H1 (cell line): ENCODE measurements around the gene GADD45GIP1. TPM values are rescaled to one million over a fixed set of nuclear protein-coding genes. Genes with fewer than 3 reads are reported as not detected.

ENCODE experiments used
- CTCF ChIA-PET: fragments of 300-600 bp; sonication (Branson Sonifier 250); formaldehyde crosslinking; loops from one replicate; lab custom pipeline; 2021; ENCODE audit not compliant: partially characterized antibody; lab: Charles Lee
- POLR2A ChIA-PET: fragments of 300-600 bp; sonication (Branson Sonifier 250); formaldehyde crosslinking; loops from one replicate; lab custom pipeline; 2021; ENCODE audit warnings: inconsistent platforms; ENCODE audit not compliant: partially characterized antibody; lab: Charles Lee
- DNase-seq, 2 experiments: peaks; one replicate each; pipeline versions ENCODE4 v3.0.0 to v3.0.0-alpha.2; 2010 to 2022; ENCODE audit warnings: low spot score in 2 of 2, low read depth in 1 of 2, mixed read lengths in 1 of 2
- FAIRE-seq: peaks from 2 replicates; lab custom pipeline; 2011; peaks lifted over from hg19 to GRCh38; lab: Jason Lieb, UNC
- H2AFZ ChIP-seq: 2 replicates; pipeline ENCODE4 v1.8.1; 2012; ENCODE audit warnings: low read length, inconsistent platforms
- H2AK5ac ChIP-seq: 2 replicates; pipeline ENCODE4 v1.6.1; 2013; ENCODE audit warnings: low read depth, low read length
- H2BK120ac ChIP-seq: replicated peaks from 2 replicates; pipeline ENCODE3; 2013; ENCODE audit warnings: low read depth, low read length, inconsistent platforms
- H2BK12ac ChIP-seq: 2 replicates; pipeline ENCODE4 v1.6.1; 2013; ENCODE audit warnings: low read depth, low read length
- H2BK15ac ChIP-seq: 2 replicates; pipeline ENCODE4 v1.6.1; 2013; ENCODE audit warnings: low read length
- H2BK20ac ChIP-seq: 2 replicates; pipeline ENCODE4 v1.6.1; 2013; ENCODE audit warnings: low read length
- H2BK5ac ChIP-seq: 2 replicates; pipeline ENCODE4 v1.6.1; 2013; ENCODE audit warnings: low read depth, low read length
- H3K14ac ChIP-seq: 2 replicates; pipeline ENCODE4 v1.6.1; 2013; ENCODE audit warnings: inconsistent platforms; ENCODE audit not compliant: insufficient read length
- H3K18ac ChIP-seq: 2 replicates; pipeline ENCODE4 v1.6.1; 2013; ENCODE audit warnings: low read length; ENCODE audit errors: extremely low read depth
- H3K23ac ChIP-seq: 2 replicates; pipeline ENCODE4 v1.6.1; 2013; ENCODE audit warnings: inconsistent platforms; ENCODE audit not compliant: insufficient read length
- H3K23me2 ChIP-seq: 2 replicates; pipeline ENCODE4 v1.6.1; 2013; ENCODE audit warnings: low read depth, low read length
- H3K27ac ChIP-seq: 2 replicates; pipeline ENCODE4 v1.6.1; 2011; ENCODE audit warnings: low read depth, low read length, inconsistent platforms
- H3K27me3 ChIP-seq, 4 experiments: replicated peaks in 1 of 4; 1 replicate in 1 of 4; 2 replicates in 3 of 4; pipeline versions ENCODE4 v1.6.1 to v1.8.1; 2011 to 2013; ENCODE audit warnings: low read length in 3 of 4, mild to moderate bottlenecking in 3 of 4, inconsistent platforms in 2 of 4, mixed read lengths in 2 of 4, moderate library complexity in 1 of 4; ENCODE audit not compliant: control insufficient read depth in 3 of 4, insufficient read depth in 3 of 4; ENCODE audit errors: extremely low read depth in 1 of 4
- H3K36me3 ChIP-seq, 4 experiments: 2 replicates each; pipeline versions ENCODE4 v1.6.1 to v1.8.1; 2011 to 2013; ENCODE audit warnings: mild to moderate bottlenecking in 4 of 4, low read length in 3 of 4, moderate library complexity in 2 of 4, control low read depth in 1 of 4, inconsistent platforms in 1 of 4; ENCODE audit not compliant: insufficient read depth in 4 of 4, control insufficient read depth in 2 of 4
- H3K4ac ChIP-seq: replicated peaks from 2 replicates; pipeline ENCODE3; 2013; ENCODE audit warnings: low read length, low read depth, mixed read lengths, inconsistent platforms; ENCODE audit not compliant: insufficient read length
- H3K4me1 ChIP-seq, 4 experiments: replicated peaks in 1 of 4; 1 replicate in 1 of 4; 2 replicates in 3 of 4; pipeline versions ENCODE4 v1.6.1 to v1.8.1; 2011 to 2013; ENCODE audit warnings: low read length in 3 of 4, inconsistent platforms in 2 of 4, mixed read lengths in 1 of 4; ENCODE audit not compliant: insufficient read depth in 4 of 4, control insufficient read depth in 3 of 4
- H3K4me2 ChIP-seq, 2 experiments: 2 replicates each; pipeline versions ENCODE4 v1.6.1 to v1.8.1; 2011 to 2013; ENCODE audit warnings: low read depth in 2 of 2, low read length in 2 of 2, control low read depth in 1 of 2, inconsistent platforms in 1 of 2, mild to moderate bottlenecking in 1 of 2; ENCODE audit not compliant: insufficient read depth in 1 of 2
- H3K4me3 ChIP-seq, 4 experiments: fragments of 200-600, 300-600 bp in 1 of 4; sonication (generic), shearing (Covaris generic), sonication (Bioruptor Twin) in 1 of 4; 2 replicates each; pipeline versions ENCODE4 v1.5.1 to v1.8.1; 2011 to 2016; ENCODE audit warnings: low read length in 4 of 4, low read depth in 3 of 4, control low read depth in 2 of 4, inconsistent platforms in 2 of 4, mild to moderate bottlenecking in 2 of 4, mixed read lengths in 1 of 4, moderate library complexity in 1 of 4; ENCODE audit not compliant: insufficient read depth in 2 of 4; ENCODE audit errors: extremely low read depth in 1 of 4
- H3K56ac ChIP-seq: replicated peaks from 2 replicates; pipeline ENCODE3; 2013; ENCODE audit warnings: low read depth, mild to moderate bottlenecking, mixed read lengths, low read length, inconsistent platforms; ENCODE audit not compliant: insufficient read length
- H3K79me1 ChIP-seq: 2 replicates; pipeline ENCODE4 v1.6.1; 2013; ENCODE audit warnings: low read depth, low read length, control low read depth
- H3K79me2 ChIP-seq, 2 experiments: 2 replicates each; pipeline versions ENCODE4 v1.6.1 to v1.8.1; 2012 to 2013; ENCODE audit warnings: low read length in 2 of 2, mild to moderate bottlenecking in 2 of 2, inconsistent platforms in 1 of 2; ENCODE audit not compliant: insufficient read depth in 2 of 2, control insufficient read depth in 1 of 2
- H3K9ac ChIP-seq, 4 experiments: replicated peaks in 1 of 4; 1 replicate in 1 of 4; 2 replicates in 3 of 4; pipeline versions ENCODE4 v1.6.1 to v1.8.1; 2011 to 2013; ENCODE audit warnings: low read depth in 3 of 4, low read length in 3 of 4, control low read depth in 2 of 4, mild to moderate bottlenecking in 2 of 4, moderate library complexity in 2 of 4, inconsistent platforms in 1 of 4; ENCODE audit errors: extremely low read depth in 1 of 4
- H3K9me3 ChIP-seq, 2 experiments: 2 replicates each; pipeline versions ENCODE4 v1.6.1 to v1.8.1; 2012 to 2013; ENCODE audit warnings: mild to moderate bottlenecking in 2 of 2, moderate library complexity in 2 of 2, control low read depth in 1 of 2, inconsistent platforms in 1 of 2, low read depth in 1 of 2, low read length in 1 of 2, mixed read lengths in 1 of 2; ENCODE audit not compliant: insufficient read depth in 2 of 2
- H4K20me1 ChIP-seq, 2 experiments: replicated peaks in 1 of 2; 2 replicates each; pipeline versions ENCODE3 to v1.8.1; 2011 to 2013; ENCODE audit warnings: inconsistent platforms in 2 of 2, low read length in 2 of 2, mild to moderate bottlenecking in 1 of 2; ENCODE audit not compliant: insufficient read depth in 2 of 2, control insufficient read depth in 1 of 2
- H4K5ac ChIP-seq: 2 replicates; pipeline ENCODE4 v1.6.1; 2013; ENCODE audit warnings: low read length, low read depth, mixed read lengths, inconsistent platforms; ENCODE audit not compliant: insufficient read length
- H4K8ac ChIP-seq: 2 replicates; pipeline ENCODE4 v1.8.0; 2013; ENCODE audit warnings: mild to moderate bottlenecking, moderate library complexity, low read length, inconsistent platforms; ENCODE audit not compliant: insufficient read depth; ENCODE audit errors: extremely low read depth
- H4K91ac ChIP-seq: replicated peaks from 2 replicates; pipeline ENCODE3; 2013; ENCODE audit warnings: low read length, mixed read lengths, inconsistent platforms; ENCODE audit not compliant: insufficient read length
- GTF2F1 ChIP-seq: IDR thresholded peaks from 2 replicates; pipeline ENCODE4 v1.6.1; 2012; ENCODE audit warnings: low read depth, low read length, improper control_type of control experiment, borderline replicate concordance
- KDM1A ChIP-seq: fragments of 200-600, 300-600 bp; sonication (generic); IDR thresholded peaks from 2 replicates; pipeline ENCODE4 v1.7.1; 2016; ENCODE audit warnings: mild to moderate bottlenecking, low read length, borderline replicate concordance
- KDM5A ChIP-seq: fragments of 200-600 bp; IDR thresholded peaks from 2 replicates; pipeline ENCODE4 v1.7.1; 2012; ENCODE audit warnings: mild to moderate bottlenecking, low read length, inconsistent platforms, mixed read lengths
- RXRA ChIP-seq: IDR thresholded peaks from 2 replicates; pipeline ENCODE4 v1.6.1; 2011; ENCODE audit warnings: low read depth, mild to moderate bottlenecking, low read length, moderate library complexity; ENCODE audit not compliant: insufficient read depth
- SIN3A ChIP-seq, 2 experiments: IDR thresholded peaks in 1 of 2; conservative IDR thresholded peaks in 1 of 2; 2 replicates each; pipeline ENCODE4 v1.6.1; 2011 to 2012; ENCODE audit warnings: low read length in 2 of 2, improper control_type of control experiment in 1 of 2, low read depth in 1 of 2, mild to moderate bottlenecking in 1 of 2
- SP2 ChIP-seq: IDR thresholded peaks from 2 replicates; pipeline ENCODE4 v1.6.1; 2012; ENCODE audit warnings: mild to moderate bottlenecking, low read length, inconsistent platforms
- USF2 ChIP-seq: IDR thresholded peaks from 2 replicates; pipeline ENCODE4 v1.6.1; 2011; ENCODE audit warnings: low read length, improper control_type of control experiment
- WGBS, 2 experiments: shearing (Covaris generic) in 1 of 2; methylation state at CpG; one replicate each; pipeline versions ENCODE4 v1.1.6 to v1.1.7; 2013 to 2015; ENCODE audit warnings: low lambda C conversion rate in 2 of 2, mixed read lengths in 2 of 2, inconsistent platforms in 1 of 2, low coverage in 1 of 2, missing lambda C conversion rate in 1 of 2; ENCODE audit not compliant: insufficient replicate concordance in 2 of 2, insufficient coverage in 1 of 2, insufficient read length in 1 of 2; ENCODE audit errors: extremely low coverage in 1 of 2, missing lambda C conversion rate in 1 of 2; 5-methylcytosine and 5-hydroxymethylcytosine counted together
- polyA plus RNA-seq, 7 experiments: library from polyadenylated mRNA; depleted of rRNA in 3 of 7; stranded (reverse) in 5 of 7; unstranded in 2 of 7; fragments of >200 nt in 5 of 7; fragments of 200-250 nt in 2 of 7; gene quantifications; 1 replicate in 5 of 7; 2 replicates in 1 of 7; 4 replicates in 1 of 7; pipeline versions ENCODE4 v1.2.1 to v1.2.3, GENCODE V29; 2011 to 2013; ENCODE audit warnings: missing spikeins in 2 of 7, mixed read lengths in 2 of 7
- total RNA-seq: library from RNA; stranded (reverse); fragmentation: NEBNext Ultra II Directional; extraction: Animal tissue kit (Norgen Biotek cat#: 25700); gene quantifications from 2 replicates; pipeline ENCODE4 v1.2.1, GENCODE V29; 2021
- TF ChIP-seq, protein P1 (sequence below): IDR thresholded peaks from 2 replicates; pipeline ENCODE4 v1.6.1; 2012; ENCODE audit warnings: inconsistent platforms

The GADD45GIP1 gene
- total and polyA plus RNA-seq, 2 of the 8 experiments (the other 6 are each of a cell fraction or from before 2014, with no cell fraction given): 42.2 to 42.6 TPM

GRCh38 chr19:12984143-12984627 is 27.2 kb upstream of the GADD45GIP1 start:
- Histone ChIP-seq H3K23me2 (peaks cover 16% of the 10 kb centered on the region), H3K14ac (no peak overlapping the region), H4K5ac (no peak overlapping the region), H2BK5ac (no peak overlapping the region), H3K27me3 (peaks cover 2 to 41% (median 34%) of the 10 kb centered on the region in 4 experiments), H3K4ac (peak overlapping the region; percentile 69), H2AFZ (no peak overlapping the region), H3K36me3 (no peaks in the 10 kb centered on the region), H3K4me1 (peaks cover 0 to 7% (median 3%) of the 10 kb centered on the region in 4 experiments; a peak in 4 of 7 replicates), H3K9ac (no peak overlapping the region), H4K8ac (no peak overlapping the region), H4K20me1 (peaks cover 0 to 18% of the 10 kb centered on the region in 2 experiments), H3K9me3 (no peaks in the 10 kb centered on the region), H2AK5ac (peak overlapping the region; percentile 70; the same call in 1 of the 2 replicates), H3K56ac (peak overlapping the region; percentile 90), H2BK12ac (peak overlapping the region; percentile 6; the same call in 1 of the 2 replicates), H2BK15ac (peak overlapping the region; percentile 97), H3K27ac (no peak overlapping the region), H2BK120ac (no peak overlapping the region), H2BK20ac (peak overlapping the region; percentile 99), H3K4me3 (no peak overlapping the region), H4K91ac (no peak overlapping the region), H3K18ac (no peak overlapping the region; the same call in 1 of the 2 replicates), H3K79me1 (no peaks in the 10 kb centered on the region), H3K4me2 (no peak overlapping the region), H3K79me2 (no peaks in the 10 kb centered on the region), H3K23ac (no peak overlapping the region)
- CTCF ChIA-PET: interaction anchor here (0.6 to 16.3 kb wide), 17 partner anchors 8 to 702 kb away, joined by 3 to 431 read pairs (median 6); partner anchors contain the start of gene DAND5
- POLR2A ChIA-PET: interaction anchor here (0.8 to 1.9 kb wide), 3 partner anchors 12 to 117 kb away, joined by 3 to 4 read pairs (median 3); no protein-coding TSS in a partner anchor
- WGBS, 2 experiments: 82% methylated on average over 3 of the region's 3 CpGs; no CpG with 5 or more reads in 1 of the 2 experiments
- no peak for DNase-seq
- no peak for FAIRE-seq
- no peak for TF ChIP-seq RXRA
- no peak for TF ChIP-seq SP2
- no peak for TF ChIP-seq KDM1A
- TF ChIP-seq, protein P1, sequence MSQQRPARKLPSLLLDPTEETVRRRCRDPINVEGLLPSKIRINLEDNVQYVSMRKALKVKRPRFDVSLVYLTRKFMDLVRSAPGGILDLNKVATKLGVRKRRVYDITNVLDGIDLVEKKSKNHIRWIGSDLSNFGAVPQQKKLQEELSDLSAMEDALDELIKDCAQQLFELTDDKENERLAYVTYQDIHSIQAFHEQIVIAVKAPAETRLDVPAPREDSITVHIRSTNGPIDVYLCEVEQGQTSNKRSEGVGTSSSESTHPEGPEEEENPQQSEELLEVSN: no peak
- no peak for TF ChIP-seq GTF2F1
- no peak for TF ChIP-seq USF2
- TF ChIP-seq KDM5A: no peak
- no peak for TF ChIP-seq SIN3A (conservative IDR thresholded peaks at IDR 0.05 in 1 of 2, IDR thresholded peaks at IDR 0.05 in 1 of 2; ENCODE audit: low read depth in 1 of 2, low read length in 2 of 2)
